Sigmoid colon (tissue), 7 donors: ENCODE results near the gene NDOR1. TPM values are rescaled to one million over a fixed set of nuclear protein-coding genes. Genes with fewer than 3 reads are reported as not detected.
A peak's percentile ranks its signal among the peaks of the same experiment; 100 is the strongest.

Source experiments
- DNase-seq: peaks from one replicate; pipeline ENCODE4 v3.0.0-alpha.2; 2019
- H3K27ac ChIP-seq, 4 donors: fragments of 200-600 bp; sonication (generic); one replicate each; pipeline ENCODE4 v1.5.1; 2016 to 2019; ENCODE audit warnings: mild to moderate bottlenecking in 1 of 4
- H3K27me3 ChIP-seq, 3 donors: fragments of 200-600 bp; sonication (generic); one replicate each; pipeline ENCODE4 v1.5.1; 2019; ENCODE audit warnings: mild to moderate bottlenecking in 1 of 3
- H3K36me3 ChIP-seq, 4 donors: fragments of 200-600 bp; sonication (generic); one replicate each; pipeline ENCODE4 v1.5.1; 2016 to 2019
- H3K4me1 ChIP-seq, 4 donors: fragments of 200-600 bp; sonication (generic); one replicate each; pipeline ENCODE4 v1.5.1; 2017 to 2019
- H3K4me3 ChIP-seq, 4 donors: fragments of 200-600 bp; sonication (generic); one replicate each; pipeline ENCODE4 v1.5.1; 2017 to 2019; ENCODE audit warnings: mild to moderate bottlenecking in 2 of 4, moderate library complexity in 1 of 4
- H3K9me3 ChIP-seq, 4 donors: fragments of 200-600 bp in 3 of 4; sonication (generic) in 3 of 4; one replicate each; pipeline versions ENCODE4 v1.5.1 to v1.6.1; 2013 to 2019
- CTCF ChIP-seq, 4 experiments: fragments of 450-650 bp in 3 of 4; fragments of 200-600 bp in 1 of 4; IDR thresholded peaks; one replicate each; pipeline ENCODE4 v1.5.1; 2016 to 2019; ENCODE audit warnings: antibody characterized with exemption in 4 of 4, mild to moderate bottlenecking in 3 of 4, moderate library complexity in 2 of 4
- EP300 ChIP-seq, 4 donors: sonication (generic); formaldehyde crosslinking; IDR thresholded peaks; one replicate each; pipeline ENCODE4 v1.6.1; 2017; ENCODE audit warnings: antibody characterized with exemption in 4 of 4
- POLR2A ChIP-seq, 2 donors: fragments of 450-650 bp; IDR thresholded peaks; one replicate each; pipeline ENCODE4 v1.6.1; 2016; ENCODE audit warnings: antibody characterized with exemption in 2 of 2, mild to moderate bottlenecking in 2 of 2, moderate library complexity in 2 of 2
- POLR2AphosphoS5 ChIP-seq, 4 donors: sonication (generic); formaldehyde crosslinking; IDR thresholded peaks; one replicate each; pipeline ENCODE4 v1.6.1; 2017; ENCODE audit warnings: antibody characterized with exemption in 4 of 4
- WGBS, 2 donors: extraction: QIAGEN DNeasy Blood & Tissue Kit; methylation state at CpG; one replicate each; pipeline ENCODE4 v1.1.7; 2013; 5-methylcytosine and 5-hydroxymethylcytosine counted together
- intact Hi-C: fragments of 100-400 bp; cut with DNase I; formaldehyde crosslinking; loops from one replicate; pipeline ENCODE4 v1.15.1; 2023
- polyA plus RNA-seq, 3 donors: library from polyadenylated mRNA; stranded (reverse); fragments of 200-250 nt; gene quantifications; one replicate each; pipeline ENCODE4 v1.2.3, GENCODE V29; 2013
- total RNA-seq, 4 donors: library from RNA; depleted of rRNA; stranded (reverse); fragments of >200 nt; gene quantifications; one replicate each; pipeline ENCODE4 v1.1.0, GENCODE V29; 2016
- donor health status: healthy with polysubstance abuse.
- donor health status: Bipolar disorder and iron deficiency.
- donor health status: healthy.

Gene NDOR1
- total and polyA plus RNA-seq, 7 donors: 3.8 to 20.2 (median 5.4) TPM

GRCh38 chr9:137184881-137185660, 20.4 kb upstream of the NDOR1 start:
- no peak overlapping the region for H3K27ac ChIP-seq
- peaks cover 45 to 72% (median 51%) of the 10 kb centered on the region in 4 donors for H3K36me3 ChIP-seq
- H3K4me3 ChIP-seq: no peak overlapping the region
- no peak for DNase-seq
- H3K9me3 ChIP-seq: no peaks in the 10 kb centered on the region
- no peaks in the 10 kb centered on the region for H3K27me3 ChIP-seq
- TF ChIP-seq POLR2AphosphoS5 (IDR thresholded peaks at IDR 0.05) (no peak), POLR2A (IDR thresholded peaks at IDR 0.05) (no peak)
- 94 to 95% methylated on average over 48 of the region's 48 CpGs for WGBS, 2 donors
- H3K4me1 ChIP-seq: peaks cover 0 to 37% (median 36%) of the 10 kb centered on the region in 4 donors
- intact Hi-C loops: loop anchor here (5.0 kb wide), 3 partner anchors 37 to 58 kb away; partner anchors contain the start of gene RNF208

DNA sequence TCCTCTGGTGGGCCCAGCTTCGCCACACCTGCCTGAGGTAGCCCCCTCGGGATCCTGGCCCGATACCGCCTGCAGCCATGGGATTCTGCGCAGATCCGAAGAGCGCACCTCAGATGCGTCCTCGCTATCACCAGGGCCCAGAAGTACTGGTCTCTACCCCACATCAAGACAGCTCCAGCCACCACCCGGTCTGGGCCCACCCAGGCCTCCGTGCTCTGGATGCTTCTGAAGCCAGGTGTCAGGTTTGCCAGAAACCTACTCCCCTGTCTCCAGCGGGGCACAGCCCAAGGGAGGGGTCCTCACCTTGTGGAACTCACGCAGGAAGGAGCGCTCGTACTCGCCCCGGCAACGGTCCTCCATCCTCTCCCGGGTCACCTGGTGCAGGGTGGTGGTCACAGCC, 19.6 kb upstream of the NDOR1 start:
- H3K4me3 ChIP-seq: no peak overlapping the region
- no peak for DNase-seq
- H3K9me3 ChIP-seq: no peaks in the 10 kb centered on the region
- peaks cover 0 to 45% (median 44%) of the 10 kb centered on the region in 4 donors for H3K4me1 ChIP-seq
- no peak overlapping the region for H3K27ac ChIP-seq
- intact Hi-C loops: loop anchor here (5.0 kb wide), 3 partner anchors 36 to 59 kb away; partner anchors contain the start of gene RNF208
- 92 to 96% methylated on average over 19 of the region's 19 CpGs for WGBS, 2 donors
- H3K36me3 ChIP-seq: peaks cover 36 to 72% (median 47%) of the 10 kb centered on the region in 4 donors
- no peaks in the 10 kb centered on the region for H3K27me3 ChIP-seq
- TF ChIP-seq POLR2A (IDR thresholded peaks at IDR 0.05): no peak

GRCh38 chr9:137186385-137186784, 19.1 kb upstream of the NDOR1 start:
- Histone ChIP-seq H3K27ac (no peak overlapping the region), H3K4me1 (peaks cover 0 to 47% (median 45%) of the 10 kb centered on the region in 4 donors), H3K4me3 (peak overlapping the region in 1 of 4 donors; percentile 96), H3K36me3 (peaks cover 32 to 72% (median 45%) of the 10 kb centered on the region in 4 donors), H3K27me3 (no peaks in the 10 kb centered on the region), H3K9me3 (no peaks in the 10 kb centered on the region)
- TF ChIP-seq EP300 (IDR thresholded peaks at IDR 0.05) (no peak), CTCF (IDR thresholded peaks at IDR 0.05) (no peak), POLR2AphosphoS5 (IDR thresholded peaks at IDR 0.05) (no peak), POLR2A (IDR thresholded peaks at IDR 0.05) (no peak)
- no peak for DNase-seq
- intact Hi-C loops: loop anchor here (5.0 kb wide), 3 partner anchors 36 to 59 kb away; partner anchors contain the start of gene RNF208
- 30 to 79% methylated on average over 6 of the region's 6 CpGs for WGBS, 2 donors

DNA sequence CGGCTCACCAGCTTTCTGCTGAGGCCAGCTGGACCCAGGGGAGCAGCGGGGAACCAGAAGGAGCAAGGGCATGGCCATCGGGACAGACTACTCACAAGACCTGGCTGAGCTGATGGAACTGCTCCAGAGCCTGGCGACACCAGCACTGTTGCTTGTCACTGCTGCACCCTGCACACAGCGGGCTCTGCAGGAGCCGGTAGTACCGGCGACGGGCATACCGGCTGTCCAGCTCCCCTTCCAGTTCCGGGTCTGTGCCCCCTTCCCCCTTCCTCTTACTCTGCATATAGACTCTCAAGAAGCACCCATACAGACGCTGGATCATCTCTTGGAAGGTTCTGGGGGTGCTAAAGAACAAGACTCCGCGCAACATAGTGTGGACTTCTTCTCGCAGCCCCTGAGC, 18.1 kb upstream of the NDOR1 start:
- TF ChIP-seq POLR2AphosphoS5 (IDR thresholded peaks at IDR 0.05) (no peak), POLR2A (IDR thresholded peaks at IDR 0.05) (no peak), EP300 (IDR thresholded peaks at IDR 0.05) (no peak), CTCF (IDR thresholded peaks at IDR 0.05) (no peak)
- Histone ChIP-seq H3K4me3 (peak overlapping the region; percentile 62 to 96 (median 72)), H3K36me3 (peaks cover 25 to 63% (median 42%) of the 10 kb centered on the region in 4 donors), H3K4me1 (peaks cover 0 to 47% (median 45%) of the 10 kb centered on the region in 4 donors), H3K27me3 (no peaks in the 10 kb centered on the region), H3K27ac (no peak overlapping the region), H3K9me3 (no peaks in the 10 kb centered on the region)
- intact Hi-C loops: loop anchor here (5.0 kb wide), 3 partner anchors 35 to 60 kb away; partner anchors contain the start of gene RNF208
- DNase-seq: no peak
- WGBS, 2 donors: 80 to 86% methylated on average over 15 of the region's 15 CpGs

- H3K9me3 ChIP-seq: no peaks in the 10 kb centered on the region
- WGBS, 2 donors: 1% methylated on average over 31 of the region's 31 CpGs
- no peaks in the 10 kb centered on the region for H3K27me3 ChIP-seq
- intact Hi-C loops: loop anchor here (2.0 to 5.0 kb wide), 4 partner anchors 17 to 61 kb away; partner anchors contain the start of genes NDOR1, RNF208 and TMEM203
- TF ChIP-seq POLR2AphosphoS5 (IDR thresholded peaks at IDR 0.05) (no peak), CTCF (IDR thresholded peaks at IDR 0.05) (no peak), EP300 (IDR thresholded peaks at IDR 0.05) (no peak), POLR2A (IDR thresholded peaks at IDR 0.05) (no peak)
- H3K4me1 ChIP-seq: peaks cover 0 to 47% (median 45%) of the 10 kb centered on the region in 4 donors
- DNase-seq: no peak
- H3K4me3 ChIP-seq: peak overlapping the region; percentile 62 to 96 (median 72)
- peak overlapping the region; percentile 95 to 99 (median 97) for H3K27ac ChIP-seq
- peaks cover 18 to 56% (median 38%) of the 10 kb centered on the region in 4 donors for H3K36me3 ChIP-seq
Observed at GRCh38 chr9:137188086-137188489, 17.4 kb upstream of the NDOR1 start.
